Nephron (organoid): ENCODE results near the gene SGSM1.
A peak's percentile ranks its signal among the peaks of the same experiment; 100 is the strongest.

ENCODE experiments used
- H3K27ac Mint-ChIP-seq, 3 experiments: 2 replicates each; pipeline ENCODE4 v1.8.0; 2020; ENCODE audit warnings: mixed read lengths in 3 of 3, mild to moderate bottlenecking in 2 of 3, moderate library complexity in 1 of 3
- H3K27me3 Mint-ChIP-seq: 2 replicates; pipeline ENCODE4 v1.8.0; 2021; ENCODE audit warnings: low read depth, mild to moderate bottlenecking, moderate library complexity, mixed read lengths
- H3K36me3 Mint-ChIP-seq: 2 replicates; pipeline ENCODE4 v1.8.0; 2020; ENCODE audit warnings: low read depth, mixed read lengths
- H3K4me1 Mint-ChIP-seq: 2 replicates; pipeline ENCODE4 v1.8.0; 2020; ENCODE audit warnings: mixed read lengths
- H3K4me3 Mint-ChIP-seq, 3 experiments: 2 replicates each; pipeline ENCODE4 v1.8.0; 2020; ENCODE audit warnings: mild to moderate bottlenecking in 3 of 3, mixed read lengths in 3 of 3, moderate library complexity in 2 of 3
- H3K9me3 Mint-ChIP-seq: 2 replicates; pipeline ENCODE4 v1.8.0; 2020; ENCODE audit warnings: mixed read lengths
- TF ChIP-seq, protein P1 (sequence below), 3 experiments: fragments of 200-600 bp; sonication (generic); IDR thresholded peaks; one replicate each; pipeline ENCODE4 v1.5.0; 2021; ENCODE audit warnings: antibody characterized with exemption in 3 of 3; ENCODE audit not compliant: unreplicated experiment in 3 of 3

Gene SGSM1

DNA sequence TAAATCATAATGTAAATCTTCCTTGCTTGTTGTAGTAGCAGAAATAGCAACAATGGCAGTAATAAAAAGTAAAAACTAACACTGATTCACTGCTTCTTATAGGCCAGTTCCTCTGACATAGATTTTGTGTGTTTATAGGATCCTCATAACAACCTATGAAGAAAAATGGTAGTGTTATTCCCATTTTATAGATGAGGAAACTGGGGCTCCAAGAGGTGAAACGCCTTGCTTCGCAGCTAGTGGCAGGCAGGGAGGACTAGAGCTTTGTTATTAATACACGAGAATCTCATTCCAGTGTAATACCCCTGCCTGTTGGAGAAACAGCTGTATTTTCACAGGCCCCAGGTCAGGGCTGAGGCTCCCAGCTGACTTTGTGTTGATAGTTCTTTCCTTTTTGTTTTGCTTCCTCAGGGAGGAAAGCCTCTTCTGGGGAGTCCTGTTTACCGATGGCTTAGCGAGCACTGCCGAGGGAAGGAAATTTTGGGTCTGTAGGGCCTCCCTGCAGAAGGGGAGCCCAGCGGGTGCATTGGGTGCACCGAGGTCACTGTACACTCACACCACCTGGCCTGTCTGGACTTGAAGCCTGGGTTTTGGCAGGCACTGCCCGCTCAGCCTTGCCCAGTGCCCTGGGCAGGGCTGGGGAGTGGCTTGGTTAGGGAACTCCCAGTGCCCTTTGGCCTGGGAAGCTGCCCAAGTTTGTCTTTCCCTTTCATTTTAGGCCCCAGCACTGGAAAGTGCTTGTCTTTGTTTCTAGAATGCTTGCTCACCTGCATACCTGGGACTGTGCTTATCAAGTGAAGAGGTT, 160.0 kb downstream of the SGSM1 start:
- H3K9me3 Mint-ChIP-seq = no peaks in the 10 kb centered on the region
- TF ChIP-seq, protein P1, sequence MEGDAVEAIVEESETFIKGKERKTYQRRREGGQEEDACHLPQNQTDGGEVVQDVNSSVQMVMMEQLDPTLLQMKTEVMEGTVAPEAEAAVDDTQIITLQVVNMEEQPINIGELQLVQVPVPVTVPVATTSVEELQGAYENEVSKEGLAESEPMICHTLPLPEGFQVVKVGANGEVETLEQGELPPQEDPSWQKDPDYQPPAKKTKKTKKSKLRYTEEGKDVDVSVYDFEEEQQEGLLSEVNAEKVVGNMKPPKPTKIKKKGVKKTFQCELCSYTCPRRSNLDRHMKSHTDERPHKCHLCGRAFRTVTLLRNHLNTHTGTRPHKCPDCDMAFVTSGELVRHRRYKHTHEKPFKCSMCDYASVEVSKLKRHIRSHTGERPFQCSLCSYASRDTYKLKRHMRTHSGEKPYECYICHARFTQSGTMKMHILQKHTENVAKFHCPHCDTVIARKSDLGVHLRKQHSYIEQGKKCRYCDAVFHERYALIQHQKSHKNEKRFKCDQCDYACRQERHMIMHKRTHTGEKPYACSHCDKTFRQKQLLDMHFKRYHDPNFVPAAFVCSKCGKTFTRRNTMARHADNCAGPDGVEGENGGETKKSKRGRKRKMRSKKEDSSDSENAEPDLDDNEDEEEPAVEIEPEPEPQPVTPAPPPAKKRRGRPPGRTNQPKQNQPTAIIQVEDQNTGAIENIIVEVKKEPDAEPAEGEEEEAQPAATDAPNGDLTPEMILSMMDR (IDR thresholded peaks at IDR 0.05; ENCODE audit: unreplicated experiment in 3 of 3) = no peak
- peaks cover 3% of the 10 kb centered on the region for H3K27me3 Mint-ChIP-seq
- H3K4me3 Mint-ChIP-seq = no peak overlapping the region
- H3K27ac Mint-ChIP-seq = peak overlapping the region in 2 of 3 experiments; percentile 56 to 91
- peaks cover 7% of the 10 kb centered on the region for H3K4me1 Mint-ChIP-seq
- H3K36me3 Mint-ChIP-seq = peaks cover 5% of the 10 kb centered on the region

GRCh38 chr22:24968066-24968561, 162.1 kb downstream of the SGSM1 start:
- Mint-ChIP-seq H3K27ac (no peak overlapping the region), H3K27me3 (peaks cover 3% of the 10 kb centered on the region), H3K4me1 (peaks cover 7% of the 10 kb centered on the region), H3K9me3 (no peaks in the 10 kb centered on the region), H3K4me3 (no peak overlapping the region), H3K36me3 (no peaks in the 10 kb centered on the region)
- TF ChIP-seq, protein P1 (IDR thresholded peaks at IDR 0.05; ENCODE audit: unreplicated experiment in 3 of 3) = no peak

- H3K27ac Mint-ChIP-seq = peak overlapping the region in 1 of 3 experiments; percentile 20
- TF ChIP-seq, protein P1 (IDR thresholded peaks at IDR 0.05; ENCODE audit: unreplicated experiment in 3 of 3) = no peak
- H3K27me3 Mint-ChIP-seq = peaks cover 3% of the 10 kb centered on the region
- peaks cover 7% of the 10 kb centered on the region for H3K4me1 Mint-ChIP-seq
- H3K36me3 Mint-ChIP-seq = no peaks in the 10 kb centered on the region
- no peaks in the 10 kb centered on the region for H3K9me3 Mint-ChIP-seq
- H3K4me3 Mint-ChIP-seq = no peak overlapping the region
Measured at GRCh38 chr22:24969560-24970301, 163.7 kb downstream of the SGSM1 start.

GRCh38 chr22:24972369-24972768, 166.4 kb downstream of the SGSM1 start:
- H3K9me3 Mint-ChIP-seq = no peaks in the 10 kb centered on the region
- no peak overlapping the region for H3K4me3 Mint-ChIP-seq
- no peak overlapping the region for H3K27ac Mint-ChIP-seq
- TF ChIP-seq, protein P1 (IDR thresholded peaks at IDR 0.05; ENCODE audit: unreplicated experiment in 3 of 3) = no peak
- H3K27me3 Mint-ChIP-seq = no peaks in the 10 kb centered on the region
- H3K4me1 Mint-ChIP-seq = peaks cover 24% of the 10 kb centered on the region
- no peaks in the 10 kb centered on the region for H3K36me3 Mint-ChIP-seq

- Mint-ChIP-seq H3K4me3 (no peak overlapping the region), H3K27me3 (peaks cover 4% of the 10 kb centered on the region), H3K36me3 (no peaks in the 10 kb centered on the region), H3K4me1 (peaks cover 36% of the 10 kb centered on the region), H3K27ac (no peak overlapping the region), H3K9me3 (no peaks in the 10 kb centered on the region)
- TF ChIP-seq, protein P1 (IDR thresholded peaks at IDR 0.05; ENCODE audit: unreplicated experiment in 3 of 3) = no peak
Measured at GRCh38 chr22:24973872-24974271, 167.9 kb downstream of the SGSM1 start.
